ENCODE results near the gene GAS6. TPM values are rescaled to one million over a fixed set of nuclear protein-coding genes. Genes with fewer than 3 reads are reported as not detected.

The GAS6 gene
- total RNA-seq, 1 experiment from 2014 or later = 93.8 TPM

DNA sequence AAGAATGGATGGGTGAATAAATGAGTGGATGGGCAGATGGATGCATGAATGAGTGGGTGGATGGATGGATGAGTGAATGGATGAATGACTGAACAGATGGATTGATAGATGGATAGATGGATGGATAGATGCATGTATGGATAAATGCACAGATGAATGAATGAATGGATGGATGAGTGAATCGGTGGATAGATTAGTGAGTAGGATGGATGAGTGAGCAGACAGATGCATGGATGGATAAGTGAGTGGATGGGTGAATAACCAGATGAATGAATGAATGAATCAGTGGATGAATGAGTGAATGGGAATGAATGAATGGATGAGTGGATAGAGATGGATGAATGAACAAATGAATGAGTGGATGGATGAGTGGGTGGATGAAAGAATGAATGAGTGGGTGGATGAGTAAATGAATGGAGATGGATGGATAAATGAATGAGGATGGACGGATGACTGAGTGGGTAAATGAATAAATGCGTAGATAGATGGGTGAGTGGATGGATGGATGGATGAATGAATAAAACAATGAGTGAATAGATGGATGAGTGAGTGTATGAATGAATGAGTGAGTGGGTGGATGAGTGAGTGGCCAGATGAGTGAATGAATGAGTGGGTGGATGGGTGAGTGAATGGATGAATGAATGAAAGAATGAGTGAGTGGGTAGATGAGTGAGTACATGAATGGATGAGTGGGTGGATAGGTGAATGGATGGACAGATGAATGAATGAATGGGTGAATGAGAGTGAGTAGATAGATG is 13.0 kb downstream of the GAS6 start:
- no TSS peak for BruUV-seq (replicated peaks)

DNA sequence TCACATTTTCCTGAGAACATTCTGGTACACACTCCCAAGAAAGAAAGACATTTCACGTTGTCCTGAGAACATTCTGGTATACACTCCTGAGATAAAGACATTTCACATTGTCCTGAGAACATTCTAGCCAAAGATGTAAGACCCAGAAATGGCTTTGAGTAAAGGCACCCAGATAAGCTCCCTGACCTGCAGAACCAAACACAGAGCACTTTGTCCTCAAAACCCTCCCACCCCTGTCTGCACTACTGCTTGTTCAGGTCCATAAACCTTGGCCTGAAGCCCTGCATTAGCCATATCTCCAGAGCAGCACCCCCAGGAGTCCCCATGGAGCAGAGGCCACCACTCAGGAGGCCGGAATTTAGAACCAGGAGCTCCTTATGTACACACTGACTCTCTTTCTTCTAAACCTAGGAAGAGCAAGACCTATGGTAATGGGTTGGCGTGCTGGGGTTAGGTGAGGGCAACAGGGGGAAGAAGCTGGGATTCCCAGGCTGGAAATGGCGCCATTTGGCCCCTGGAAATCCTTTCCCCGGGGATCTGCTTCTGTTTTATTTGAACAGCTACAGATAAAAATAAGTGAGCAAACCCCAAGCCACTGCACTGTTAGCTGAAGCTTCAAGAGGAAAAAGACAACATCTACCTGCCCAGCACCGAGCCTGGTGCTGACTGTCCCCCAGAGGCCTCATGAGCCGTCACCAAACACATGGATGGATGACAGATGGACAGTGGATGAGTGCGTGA is 13.7 kb downstream of the GAS6 start:
- H3K4me2 ChIP-seq = peak overlapping the region; percentile 55
- H3K36me3 ChIP-seq (ENCODE audit: low read depth) = 0 out of 2 replicates have a peak, but pooled peaks cover 3% of the 10 kb centered on the region

More for the DNA sequence above, 13.0 kb downstream of the GAS6 start:
- no peak for DNase-seq
- ChIA-PET POLR2A (ENCODE audit: unreplicated experiment) (no interaction called here), CTCF (no interaction called here)
- Histone ChIP-seq H3K79me2 (ENCODE audit: low read depth) (no peaks in the 10 kb centered on the region), H3K4me2 (no peak overlapping the region), H4K20me1 (ENCODE audit: insufficient read depth) (no peaks in the 10 kb centered on the region), H3K27ac (no peak overlapping the region), H3K4me3 (no peak overlapping the region), H3K9me3 (ENCODE audit: insufficient read depth, low read depth) (no peaks in the 10 kb centered on the region), H3K9me2 (ENCODE audit: insufficient read depth) (no peaks in the 10 kb centered on the region), H3K27me3 (ENCODE audit: insufficient read depth, low read depth) (no peaks in the 10 kb centered on the region), H3K4me1 (replicated peaks; ENCODE audit: insufficient read depth) (peaks cover 25% of the 10 kb centered on the region), H2AFZ (no peak overlapping the region), H3K36me3 (ENCODE audit: low read depth) (0 out of 2 replicates have a peak, but pooled peaks cover 3% of the 10 kb centered on the region), H3F3A (ENCODE audit: insufficient read depth, low read depth) (peaks cover 3% of the 10 kb centered on the region; the same call in 1 of the 2 replicates)
- no peak for TF ChIP-seq EZH2 (IDR thresholded peaks at IDR 0.05; ENCODE audit: low read depth)
- TF ChIP-seq, protein P1, sequence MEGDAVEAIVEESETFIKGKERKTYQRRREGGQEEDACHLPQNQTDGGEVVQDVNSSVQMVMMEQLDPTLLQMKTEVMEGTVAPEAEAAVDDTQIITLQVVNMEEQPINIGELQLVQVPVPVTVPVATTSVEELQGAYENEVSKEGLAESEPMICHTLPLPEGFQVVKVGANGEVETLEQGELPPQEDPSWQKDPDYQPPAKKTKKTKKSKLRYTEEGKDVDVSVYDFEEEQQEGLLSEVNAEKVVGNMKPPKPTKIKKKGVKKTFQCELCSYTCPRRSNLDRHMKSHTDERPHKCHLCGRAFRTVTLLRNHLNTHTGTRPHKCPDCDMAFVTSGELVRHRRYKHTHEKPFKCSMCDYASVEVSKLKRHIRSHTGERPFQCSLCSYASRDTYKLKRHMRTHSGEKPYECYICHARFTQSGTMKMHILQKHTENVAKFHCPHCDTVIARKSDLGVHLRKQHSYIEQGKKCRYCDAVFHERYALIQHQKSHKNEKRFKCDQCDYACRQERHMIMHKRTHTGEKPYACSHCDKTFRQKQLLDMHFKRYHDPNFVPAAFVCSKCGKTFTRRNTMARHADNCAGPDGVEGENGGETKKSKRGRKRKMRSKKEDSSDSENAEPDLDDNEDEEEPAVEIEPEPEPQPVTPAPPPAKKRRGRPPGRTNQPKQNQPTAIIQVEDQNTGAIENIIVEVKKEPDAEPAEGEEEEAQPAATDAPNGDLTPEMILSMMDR (conservative IDR thresholded peaks at IDR 0.05) = no peak
- intact Hi-C loops (cut with micrococcal nuclease; ENCODE audit: unreplicated experiment) = no loop called here

DNA sequence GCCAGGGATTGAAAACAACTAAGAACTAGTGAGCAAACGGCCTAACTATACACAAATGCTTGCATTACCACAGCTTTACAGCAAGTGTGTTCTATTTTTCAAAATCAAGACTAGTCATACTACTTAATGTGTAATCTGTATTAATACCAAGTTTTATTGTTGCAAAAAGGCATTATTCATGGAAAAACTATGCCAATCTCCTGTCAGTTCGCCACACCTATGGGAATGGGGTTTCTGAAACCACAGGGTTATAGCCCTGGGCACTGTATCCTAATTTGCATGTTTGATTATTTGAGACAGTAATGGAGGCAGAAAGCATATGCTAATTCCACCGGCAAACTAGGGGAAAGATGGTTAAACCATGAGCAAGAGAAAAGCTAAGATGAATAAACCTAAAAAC is 14.3 kb downstream of the GAS6 start:
- Histone ChIP-seq H3K4me2 (peak overlapping the region; percentile 55), H3K79me2 (ENCODE audit: low read depth) (no peaks in the 10 kb centered on the region), H3K27me3 (ENCODE audit: insufficient read depth, low read depth) (no peaks in the 10 kb centered on the region), H3K36me3 (ENCODE audit: low read depth) (0 out of 2 replicates have a peak, but pooled peaks cover 3% of the 10 kb centered on the region), H3K9me3 (ENCODE audit: insufficient read depth, low read depth) (no peaks in the 10 kb centered on the region), H3K9me2 (ENCODE audit: insufficient read depth) (no peaks in the 10 kb centered on the region), H3K27ac (peak overlapping the region; percentile 62), H3K4me1 (replicated peaks; ENCODE audit: insufficient read depth) (peaks cover 25% of the 10 kb centered on the region), H2AFZ (no peak overlapping the region), H4K20me1 (ENCODE audit: insufficient read depth) (no peaks in the 10 kb centered on the region), H3F3A (ENCODE audit: insufficient read depth, low read depth) (peaks cover 3% of the 10 kb centered on the region; the same call in 1 of the 2 replicates), H3K4me3 (no peak overlapping the region)
- TF ChIP-seq EZH2 (IDR thresholded peaks at IDR 0.05; ENCODE audit: low read depth) = no peak
- TF ChIP-seq, protein P1 (conservative IDR thresholded peaks at IDR 0.05) = no peak
- peak in 1 of 2 experiments; percentile 72 for DNase-seq
- CTCF ChIA-PET = no interaction called here
- POLR2A ChIA-PET (ENCODE audit: unreplicated experiment) = no interaction called here
- no TSS peak for BruUV-seq (replicated peaks)
- intact Hi-C loops (cut with micrococcal nuclease; ENCODE audit: unreplicated experiment) = no loop called here

More for the DNA sequence above, 13.7 kb downstream of the GAS6 start:
- Histone ChIP-seq H3K9me3 (ENCODE audit: insufficient read depth, low read depth) (no peaks in the 10 kb centered on the region), H2AFZ (no peak overlapping the region), H3K9me2 (ENCODE audit: insufficient read depth) (no peaks in the 10 kb centered on the region), H3K27me3 (ENCODE audit: insufficient read depth, low read depth) (no peaks in the 10 kb centered on the region), H3K79me2 (ENCODE audit: low read depth) (no peaks in the 10 kb centered on the region), H3K4me3 (no peak overlapping the region), H3K4me1 (replicated peaks; ENCODE audit: insufficient read depth) (peaks cover 25% of the 10 kb centered on the region), H4K20me1 (ENCODE audit: insufficient read depth) (no peaks in the 10 kb centered on the region), H3F3A (ENCODE audit: insufficient read depth, low read depth) (peaks cover 3% of the 10 kb centered on the region; the same call in 1 of the 2 replicates), H3K27ac (peak overlapping the region; percentile 62)
- intact Hi-C loops (cut with micrococcal nuclease; ENCODE audit: unreplicated experiment) = no loop called here
- no peak for TF ChIP-seq EZH2 (IDR thresholded peaks at IDR 0.05; ENCODE audit: low read depth)
- TF ChIP-seq, protein P1 (conservative IDR thresholded peaks at IDR 0.05) = no peak
- no TSS peak for BruUV-seq (replicated peaks)
- no peak for DNase-seq
- ChIA-PET CTCF (no interaction called here), POLR2A (ENCODE audit: unreplicated experiment) (no interaction called here)

Measured in PC-9 (cell line).